Esophagus muscularis mucosa (tissue), 4 donors: ENCODE data around the gene DPPA2. TPM values are rescaled to one million over a fixed set of nuclear protein-coding genes. Genes with fewer than 3 reads are reported as not detected.
A peak's percentile ranks its signal among the peaks of the same experiment; 100 is the strongest.

Experiments used
- DNase-seq: peaks from one replicate; pipeline ENCODE4 v3.0.0-alpha.2; 2017; ENCODE audit errors: extremely low spot score
- H3K27ac ChIP-seq, 4 donors: fragments of 200-600 bp; sonication (generic); replicated peaks in 1 of 4; 1 replicate in 3 of 4; 2 replicates in 1 of 4; pipeline ENCODE4 v1.5.1; 2016 to 2019; ENCODE audit warnings: mild to moderate bottlenecking in 1 of 4
- H3K27me3 ChIP-seq, 4 donors: fragments of 200-600 bp; sonication (generic); one replicate each; pipeline versions ENCODE4 v1.5.1 to v1.6.0; 2016 to 2019
- H3K36me3 ChIP-seq, 4 donors: fragments of 200-600 bp; sonication (generic); one replicate each; pipeline ENCODE4 v1.5.1; 2016 to 2019
- H3K4me1 ChIP-seq, 4 donors: fragments of 200-600 bp; sonication (generic); one replicate each; pipeline ENCODE4 v1.5.1; 2016 to 2019
- H3K4me3 ChIP-seq, 4 donors: fragments of 200-600 bp; sonication (generic); 1 replicate in 2 of 4; 2 replicates in 2 of 4; pipeline ENCODE4 v1.5.1; 2016 to 2019; ENCODE audit warnings: mild to moderate bottlenecking in 4 of 4, moderate library complexity in 1 of 4
- H3K9me3 ChIP-seq, 4 donors: fragments of 200-600 bp; sonication (generic); 1 replicate in 3 of 4; 2 replicates in 1 of 4; pipeline ENCODE4 v1.5.1; 2016 to 2019
- CTCF ChIP-seq, 3 experiments: fragments of 200-600 bp in 2 of 3; fragments of 450-650 bp in 1 of 3; sonication (generic) in 2 of 3; IDR thresholded peaks; one replicate each; pipeline ENCODE4 v1.5.1; 2017 to 2019; ENCODE audit warnings: antibody characterized with exemption in 3 of 3, mild to moderate bottlenecking in 2 of 3, moderate library complexity in 1 of 3
- EP300 ChIP-seq: sonication (generic); formaldehyde crosslinking; IDR thresholded peaks from one replicate; pipeline ENCODE4 v1.6.1; 2017; ENCODE audit warnings: antibody characterized with exemption
- POLR2A ChIP-seq: fragments of 450-650 bp; IDR thresholded peaks from one replicate; pipeline ENCODE4 v1.6.1; 2017; ENCODE audit warnings: antibody characterized with exemption, moderate library complexity, mild to moderate bottlenecking, low read depth
- POLR2AphosphoS5 ChIP-seq, 2 donors: sonication (generic); formaldehyde crosslinking; IDR thresholded peaks; one replicate each; pipeline ENCODE4 v1.6.1; 2017; ENCODE audit warnings: antibody characterized with exemption in 2 of 2
- WGBS: methylation state at CpG from one replicate; pipeline ENCODE4 v1.1.5; 2018; 5-methylcytosine and 5-hydroxymethylcytosine counted together
- intact Hi-C: fragments of 100-400 bp; cut with DNase I; formaldehyde crosslinking; loops from one replicate; pipeline ENCODE4 v1.15.1; 2023
- total RNA-seq, 4 donors: library from RNA; depleted of rRNA; stranded (reverse); fragments of >200 nt; gene quantifications; one replicate each; pipeline versions ENCODE4 v1.1.0 to v1.2.1, GENCODE V29; 2016

The DPPA2 gene
- total RNA-seq, 4 donors from 2014 or later, result not detected

- H3K4me3 ChIP-seq, result no peak overlapping the region
- H3K27ac ChIP-seq, result no peak overlapping the region
- intact Hi-C loops, result no loop called here
- DNase-seq, result no peak
- TF ChIP-seq CTCF (IDR thresholded peaks at IDR 0.05) (no peak), POLR2A (no peak), POLR2AphosphoS5 (IDR thresholded peaks at IDR 0.05) (no peak), EP300 (no peak)
- no peaks in the 10 kb centered on the region for H3K36me3 ChIP-seq
- 67% methylated on average over 1 of the region's 1 CpG for WGBS
- no peaks in the 10 kb centered on the region for H3K27me3 ChIP-seq
- H3K4me1 ChIP-seq, result peaks cover 0 to 8% (median 6%) of the 10 kb centered on the region in 4 donors
- H3K9me3 ChIP-seq, result no peaks in the 10 kb centered on the region
These were observed 37.8 kb downstream of the DPPA2 start for GRCh38 chr3:109278546-109278945.

GRCh38 chr3:109278141-109278540 is 38.2 kb downstream of the DPPA2 start:
- H3K36me3 ChIP-seq, result no peaks in the 10 kb centered on the region
- H3K4me3 ChIP-seq, result no peak overlapping the region
- no peak for DNase-seq
- 22% methylated on average over 3 of the region's 3 CpGs for WGBS
- intact Hi-C loops, result no loop called here
- peaks cover 0 to 8% (median 6%) of the 10 kb centered on the region in 4 donors for H3K4me1 ChIP-seq
- no peaks in the 10 kb centered on the region for H3K9me3 ChIP-seq
- no peak for TF ChIP-seq POLR2AphosphoS5 (IDR thresholded peaks at IDR 0.05)
- no peak for TF ChIP-seq CTCF (IDR thresholded peaks at IDR 0.05)
- no peak for TF ChIP-seq EP300
- no peak for TF ChIP-seq POLR2A
- H3K27me3 ChIP-seq, result no peaks in the 10 kb centered on the region
- no peak overlapping the region for H3K27ac ChIP-seq

GRCh38 chr3:109275702-109276293 is 40.5 kb downstream of the DPPA2 start:
- no peak for TF ChIP-seq EP300
- no peak for TF ChIP-seq POLR2A
- no peak for TF ChIP-seq POLR2AphosphoS5 (IDR thresholded peaks at IDR 0.05)
- TF ChIP-seq CTCF (IDR thresholded peaks at IDR 0.05), result peak; percentile 37 to 57 (median 56)
- WGBS, result 28% methylated on average over 9 of the region's 9 CpGs
- intact Hi-C loops, result no loop called here

GRCh38 chr3:109270779-109271178 is 45.5 kb downstream of the DPPA2 start:
- no peak for DNase-seq
- Histone ChIP-seq H3K4me1 (no peaks in the 10 kb centered on the region), H3K36me3 (no peaks in the 10 kb centered on the region), H3K4me3 (no peak overlapping the region), H3K9me3 (no peaks in the 10 kb centered on the region), H3K27me3 (no peaks in the 10 kb centered on the region), H3K27ac (no peak overlapping the region)
- no peak for TF ChIP-seq EP300
- TF ChIP-seq POLR2A, result no peak
- TF ChIP-seq CTCF (IDR thresholded peaks at IDR 0.05), result no peak
- 91% methylated on average over 7 of the region's 7 CpGs for WGBS
- intact Hi-C loops, result no loop called here

More at GRCh38 chr3:109275702-109276293, 40.5 kb downstream of the DPPA2 start:
- Histone ChIP-seq H3K4me3 (no peak overlapping the region), H3K36me3 (no peaks in the 10 kb centered on the region), H3K27ac (no peak overlapping the region), H3K4me1 (peaks cover 0 to 8% (median 6%) of the 10 kb centered on the region in 4 donors), H3K27me3 (no peaks in the 10 kb centered on the region), H3K9me3 (no peaks in the 10 kb centered on the region)
- no peak for DNase-seq
